GM21423 (cell line): Measurements from ENCODE around the gene TMEM184B.
"Not testable (repeated sequence)": the region's sequence is repeated elsewhere in the genome, so short reads cannot be mapped to it uniquely, and the experiment has no call there.

ENCODE experiments used
- ATAC-seq: cut with Tn5 transposase; IDR thresholded peaks from one replicate; pipeline ENCODE4 v1.9.1; 2021; ENCODE audit warnings: mild to moderate bottlenecking, moderate library complexity; ENCODE audit not compliant: unreplicated experiment

Gene TMEM184B

DNA sequence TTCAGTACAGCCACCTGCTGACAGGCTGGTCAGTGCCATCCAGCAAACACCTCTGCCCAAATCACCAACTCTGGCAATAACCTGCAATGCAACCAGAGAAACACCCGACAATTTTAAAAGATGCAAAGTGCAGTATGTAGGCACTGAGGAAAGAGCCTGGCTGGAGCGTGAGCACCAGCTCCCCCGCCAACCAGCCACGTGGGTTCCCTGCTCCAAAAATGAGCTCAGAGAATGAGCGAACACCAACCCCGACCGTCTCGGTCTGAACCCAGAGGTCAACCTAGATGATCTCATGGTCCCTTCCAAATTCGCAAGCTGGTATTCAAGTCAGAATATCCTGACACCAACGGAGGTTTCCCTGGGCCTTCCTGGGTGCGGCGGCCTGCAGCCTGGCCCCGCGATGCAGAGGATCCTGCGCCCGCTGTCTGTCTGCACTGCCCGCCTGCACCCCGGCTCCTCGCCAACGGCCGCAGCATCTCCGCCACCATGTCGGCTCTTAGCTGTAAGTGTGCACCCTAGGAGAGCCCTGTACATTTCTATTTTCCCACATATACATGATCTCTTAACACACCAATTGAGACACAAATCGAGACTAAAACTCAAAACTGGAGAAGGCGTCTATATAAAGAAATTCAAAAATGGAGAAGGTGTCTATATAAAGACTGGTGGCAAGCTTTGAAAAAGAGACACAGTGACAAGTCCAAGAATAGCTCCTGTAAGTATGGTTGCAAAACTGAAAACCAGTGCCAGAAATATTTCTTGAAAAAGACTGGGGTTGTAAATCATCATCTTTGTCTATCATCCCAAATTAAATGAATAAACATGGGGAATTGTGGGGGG is 22.8 kb downstream of the TMEM184B start:
- ATAC-seq: no peak

DNA sequence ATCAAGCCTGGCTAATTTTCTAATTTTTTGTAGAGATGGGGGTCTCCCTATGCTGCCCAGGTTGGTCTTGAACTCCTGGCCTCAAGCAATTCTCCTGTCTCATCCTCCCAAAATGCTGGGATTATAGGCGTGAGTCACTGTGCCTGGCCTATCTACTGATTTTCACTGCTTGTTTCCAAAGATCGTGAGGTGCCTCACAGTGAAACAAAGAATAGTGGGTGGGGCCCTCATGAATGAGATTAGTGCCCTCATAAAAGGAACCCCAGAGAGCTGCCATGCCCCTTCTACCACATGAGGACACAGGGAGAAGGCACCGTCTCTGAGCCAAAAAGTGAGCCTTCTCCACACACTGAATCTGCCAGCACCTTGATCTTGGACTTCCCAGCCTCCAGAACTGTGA is 23.5 kb downstream of the TMEM184B start:
- no peak for ATAC-seq

DNA sequence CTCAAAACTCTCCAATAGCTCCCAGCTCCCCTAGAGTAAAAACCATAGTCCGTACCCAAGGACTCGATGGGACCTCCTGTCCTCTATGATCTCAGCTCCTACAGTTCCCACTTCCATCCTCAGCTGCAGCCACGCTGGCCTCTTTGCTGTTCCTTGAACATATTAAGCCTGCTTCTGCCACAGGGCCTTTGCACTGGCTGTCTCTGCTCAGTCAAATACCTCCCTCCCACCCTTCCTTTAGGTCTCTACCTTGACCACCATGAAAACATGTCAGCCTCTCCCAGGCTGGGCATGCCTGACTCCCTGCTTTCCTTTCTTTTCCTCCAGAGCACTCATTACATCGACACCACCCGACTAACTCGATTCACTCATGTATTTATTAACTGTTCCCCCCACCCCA is 24.5 kb downstream of the TMEM184B start:
- ATAC-seq: no peak

DNA sequence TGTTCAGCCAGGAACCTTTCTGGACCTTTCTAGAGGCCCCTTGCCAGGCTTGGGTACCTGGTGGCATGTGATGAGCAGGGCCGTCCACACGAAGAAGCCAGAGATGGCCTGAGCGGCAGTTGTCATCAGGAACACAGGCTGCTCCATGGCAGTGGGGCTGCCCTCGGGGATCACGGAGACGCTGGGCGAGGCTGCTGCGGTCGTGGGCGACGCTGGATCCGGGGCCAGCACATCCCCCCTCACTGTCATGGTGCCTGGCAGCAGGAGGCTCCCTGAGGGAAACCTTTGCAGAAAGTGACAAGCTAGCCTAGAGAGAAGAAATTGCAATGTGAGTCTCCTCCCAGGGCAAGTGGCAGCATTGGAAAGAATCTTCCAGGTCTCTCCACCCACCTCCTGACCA is 25.1 kb downstream of the TMEM184B start:
- no peak for ATAC-seq

DNA sequence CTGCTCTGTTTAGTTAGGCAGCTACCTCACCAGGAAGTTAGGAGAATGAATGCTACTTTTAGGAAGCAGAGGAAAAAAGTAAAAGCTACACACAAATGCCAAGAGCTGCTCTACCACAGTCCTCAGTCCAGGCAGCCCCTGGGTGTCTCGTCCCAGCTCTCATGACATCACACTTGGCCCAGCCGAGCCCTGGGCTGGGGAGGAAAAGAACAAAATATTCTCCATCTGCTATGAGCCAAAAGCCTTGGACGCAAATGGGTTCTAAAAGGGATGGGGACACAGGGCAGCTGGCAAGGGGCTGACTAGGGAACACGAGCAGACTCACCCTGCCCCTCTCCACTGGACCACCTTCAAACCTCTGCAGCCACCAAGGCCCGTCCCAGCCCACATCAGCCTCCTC is 26.1 kb downstream of the TMEM184B start:
- ATAC-seq: no peak

DNA sequence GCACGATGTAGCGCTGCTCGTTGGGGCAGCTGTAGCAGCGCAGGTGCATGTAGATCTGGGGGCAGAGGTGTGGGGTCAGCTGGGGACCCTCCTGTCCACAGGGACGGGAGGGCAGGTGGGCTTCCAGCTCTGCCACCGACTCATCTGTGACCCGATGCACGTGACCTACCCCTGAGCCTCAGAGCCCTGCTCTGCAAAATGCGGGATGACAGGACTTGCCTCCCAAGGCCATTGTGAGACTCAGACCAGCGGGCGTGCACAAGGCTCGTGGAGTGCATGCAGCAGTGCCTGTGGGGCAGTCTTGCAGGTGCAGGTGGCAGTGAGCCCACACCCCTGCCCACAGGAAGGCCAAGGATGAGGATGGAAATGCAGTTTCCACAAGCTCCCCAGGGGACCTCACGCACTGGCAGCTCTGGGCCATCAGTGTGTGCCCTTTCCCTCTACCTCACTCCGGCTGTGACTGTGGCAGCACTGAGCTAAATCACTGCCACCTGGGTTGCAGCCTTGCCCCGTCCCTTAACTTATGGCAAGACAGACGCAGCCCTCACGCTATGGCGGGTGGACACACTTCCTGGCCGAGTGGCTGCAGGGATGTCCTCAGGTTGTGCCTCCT is 26.7 kb downstream of the TMEM184B start:
- ATAC-seq: no peak

DNA sequence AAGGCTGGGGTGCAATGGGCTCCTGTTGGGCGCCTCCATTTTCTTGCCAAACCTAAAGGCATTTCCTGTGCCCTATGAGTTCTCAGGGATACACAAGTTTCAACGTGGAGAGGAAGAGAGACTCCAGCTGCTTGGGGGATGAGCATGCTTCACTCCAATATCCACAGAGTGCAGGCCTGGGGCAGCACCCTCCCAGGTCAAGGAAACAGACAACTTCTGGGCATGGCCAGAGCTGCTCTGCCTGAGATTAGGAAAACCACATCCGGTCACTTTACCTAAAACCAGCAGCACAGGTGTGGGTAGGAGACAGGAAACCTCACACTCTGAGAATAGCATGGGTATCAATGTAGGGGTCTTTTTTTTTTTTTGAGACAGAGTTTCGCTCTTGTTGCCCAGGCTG is 28.7 kb downstream of the TMEM184B start:
- ATAC-seq: no peak

DNA sequence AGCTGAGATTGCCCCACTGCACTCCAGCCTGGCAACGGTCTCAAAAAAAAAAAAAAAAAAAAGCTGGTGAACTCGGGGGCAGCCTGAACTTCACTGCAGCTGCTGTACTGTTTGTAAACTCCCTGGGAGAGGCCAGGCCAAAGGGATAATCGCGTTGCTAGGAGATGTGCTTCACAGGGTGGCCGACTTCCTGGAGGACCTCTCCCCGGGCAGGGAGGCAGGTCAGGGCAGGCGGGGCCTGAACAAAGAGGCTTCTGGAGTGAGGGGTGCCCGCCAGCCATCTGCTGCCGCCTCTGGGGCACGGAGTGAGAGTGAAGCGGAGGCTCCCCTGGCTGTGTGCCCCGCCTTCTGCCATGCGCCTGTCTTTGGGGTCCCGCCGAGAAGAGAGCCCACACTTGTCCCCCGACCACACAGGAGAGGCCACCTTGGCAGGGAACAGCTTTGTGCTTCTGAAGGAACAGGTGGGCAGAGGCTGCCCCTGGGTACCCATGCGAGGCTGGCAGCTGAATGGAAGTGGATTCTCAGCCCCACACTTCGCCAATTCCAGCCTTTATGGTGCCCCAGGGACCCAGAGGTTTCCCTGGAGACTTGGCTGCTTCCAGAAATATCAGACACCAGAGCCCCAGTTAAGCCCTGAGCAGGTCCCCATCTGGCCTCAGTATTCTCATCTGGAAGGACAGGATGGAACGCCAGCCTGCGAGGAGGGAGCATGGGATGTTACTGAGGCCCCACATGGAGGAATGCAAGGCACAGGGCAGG is 29.6 kb downstream of the TMEM184B start:
- ATAC-seq: no peak

DNA sequence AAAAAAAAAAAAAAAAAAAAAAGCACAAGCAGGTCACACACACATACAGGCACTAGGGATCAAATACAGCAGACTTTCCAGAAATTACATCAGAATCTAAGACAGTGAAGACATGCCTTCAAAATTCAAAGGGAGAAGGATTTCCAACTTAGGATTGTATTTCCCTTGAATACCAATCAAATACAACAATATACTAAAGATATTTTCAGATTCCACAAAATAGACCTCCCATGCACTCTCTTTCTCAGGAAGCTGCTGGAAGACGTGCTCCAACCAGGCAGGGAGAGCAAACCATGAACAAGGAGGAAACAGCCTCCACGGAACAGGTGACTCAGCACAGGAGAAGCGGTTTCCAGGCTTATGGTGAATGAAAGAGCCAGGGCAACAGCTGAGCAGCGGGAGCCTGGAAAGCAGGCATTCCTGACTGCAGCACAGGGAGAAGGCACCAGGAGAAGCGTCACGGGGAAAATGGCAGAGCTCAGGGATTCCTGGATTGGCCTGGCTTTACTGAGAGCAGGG is 32.0 kb downstream of the TMEM184B start:
- ATAC-seq: no peak

DNA sequence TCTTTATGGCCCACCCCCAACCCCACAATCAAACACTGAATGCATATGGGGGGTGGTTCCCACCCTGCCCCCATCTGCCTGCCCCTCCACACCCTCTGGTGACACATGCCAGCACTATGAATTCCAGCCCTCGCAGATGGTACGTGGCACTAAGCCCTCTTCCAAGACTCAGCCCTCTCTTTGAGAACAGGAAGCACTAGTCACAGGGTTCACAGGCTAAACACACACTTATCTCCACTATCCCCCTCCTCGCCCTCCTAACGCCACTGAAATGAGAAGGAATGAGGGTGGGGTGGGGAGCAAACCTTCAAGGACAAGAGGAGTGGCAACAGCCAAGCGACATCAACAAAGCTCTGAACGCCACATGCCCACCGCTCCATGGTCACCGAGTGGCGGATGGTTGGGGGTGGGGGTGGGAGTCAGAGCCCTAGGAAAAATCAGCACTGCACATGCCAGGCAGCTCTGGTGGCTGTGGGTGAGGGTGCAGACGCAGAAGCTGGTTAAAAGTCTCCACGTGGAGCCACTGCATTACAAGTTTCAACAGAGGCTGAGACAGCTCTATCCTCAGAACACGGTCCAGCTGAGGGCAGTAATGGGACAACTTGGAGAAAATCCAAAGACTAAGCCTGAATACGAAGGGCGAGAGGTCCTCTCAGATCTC is 33.6 kb downstream of the TMEM184B start:
- ATAC-seq: no peak

DNA sequence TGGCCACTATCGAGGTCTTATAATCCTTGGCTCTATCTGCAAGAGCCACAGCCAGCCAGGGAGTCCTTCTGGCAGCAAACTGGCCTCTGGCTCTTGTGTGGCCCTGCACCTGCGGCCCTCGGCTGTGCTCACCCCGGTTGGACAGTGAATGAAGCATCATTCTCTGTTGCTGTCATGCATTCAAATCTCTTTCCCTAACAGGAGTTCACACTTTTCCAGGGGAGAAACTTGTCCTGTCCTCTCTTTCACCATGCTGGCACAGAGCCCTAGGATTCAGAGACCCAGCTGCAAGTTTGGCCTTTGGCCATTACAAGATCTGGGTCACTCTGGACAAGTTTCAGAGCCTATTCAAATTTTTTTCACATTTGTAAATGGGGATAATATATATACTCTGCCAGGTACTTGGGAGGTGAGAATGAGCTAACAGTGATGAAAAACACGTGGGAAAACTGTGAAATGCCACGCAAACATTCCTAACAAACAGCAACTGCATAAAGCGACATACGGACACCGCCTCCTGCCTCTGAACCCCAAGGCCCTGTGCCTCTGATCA is 34.2 kb downstream of the TMEM184B start:
- ATAC-seq: no peak

DNA sequence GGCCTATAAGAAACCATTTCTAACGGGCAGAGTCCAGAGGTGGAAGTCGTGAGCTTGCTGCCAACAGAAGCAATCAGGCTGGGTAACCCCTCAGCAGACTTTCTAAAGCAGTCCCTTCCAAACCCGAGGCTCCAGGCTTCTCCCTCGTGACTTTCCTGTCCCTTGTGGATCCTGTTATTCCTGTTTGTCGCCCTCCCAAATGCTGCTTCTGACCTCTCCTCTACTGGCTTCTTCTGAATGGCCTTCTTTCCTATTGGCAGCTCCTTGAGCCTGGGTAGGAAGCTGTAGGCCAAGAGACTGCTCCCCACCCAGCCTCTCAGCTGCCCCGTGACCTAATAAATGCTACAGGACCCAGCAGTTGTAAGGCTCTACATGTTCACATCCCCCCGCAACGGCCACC is 36.0 kb downstream of the TMEM184B start:
- ATAC-seq: no peak

DNA sequence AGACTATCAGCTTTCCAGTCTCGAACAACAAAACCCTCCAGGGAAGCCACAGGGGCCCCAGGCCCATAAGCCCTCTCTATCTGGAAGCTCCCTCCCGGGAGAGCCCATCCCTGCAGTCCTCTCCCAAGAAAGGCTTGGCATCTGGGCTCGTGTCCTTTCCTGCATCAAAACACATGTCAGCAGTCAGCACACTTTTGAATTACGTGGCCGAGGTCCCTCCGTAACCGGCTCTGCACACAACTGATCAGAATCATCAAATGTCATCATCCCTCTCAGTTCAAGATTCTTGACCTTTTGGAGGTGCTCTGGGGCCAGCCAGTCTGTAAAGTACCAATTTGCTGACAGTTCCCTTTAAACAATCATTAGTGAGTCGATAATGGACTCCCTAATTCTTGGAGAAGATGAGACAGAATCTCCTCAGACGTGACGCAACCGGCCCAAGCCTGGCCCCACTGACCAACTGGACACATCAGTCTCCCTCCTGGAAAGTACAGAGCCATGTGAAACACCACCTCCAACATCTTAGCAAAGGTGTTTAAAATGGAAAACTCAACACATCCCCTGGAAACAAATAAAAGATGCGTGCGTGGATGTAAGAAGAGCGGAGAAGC is 37.5 kb downstream of the TMEM184B start:
- no peak for ATAC-seq

DNA sequence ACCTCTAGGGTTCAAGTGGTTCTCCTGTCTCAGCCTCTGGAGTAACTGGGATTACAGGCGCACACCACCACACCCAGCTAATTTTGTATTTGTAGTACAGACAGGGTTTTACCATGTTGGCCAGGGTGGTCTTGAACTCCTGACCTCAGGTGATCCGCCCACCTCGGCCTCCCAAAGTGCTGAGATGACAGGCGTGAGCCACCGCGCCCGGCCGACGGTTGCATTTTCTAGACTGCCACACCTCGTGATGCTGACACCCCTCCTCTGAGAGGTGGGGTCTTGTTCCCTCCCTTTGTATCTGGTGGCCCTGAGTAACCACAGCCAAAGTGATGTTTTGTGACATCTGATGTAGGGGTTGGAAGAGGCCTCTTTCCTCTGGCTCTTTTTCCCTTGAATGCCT is 39.0 kb downstream of the TMEM184B start:
- ATAC-seq: not testable (repeated sequence)

DNA sequence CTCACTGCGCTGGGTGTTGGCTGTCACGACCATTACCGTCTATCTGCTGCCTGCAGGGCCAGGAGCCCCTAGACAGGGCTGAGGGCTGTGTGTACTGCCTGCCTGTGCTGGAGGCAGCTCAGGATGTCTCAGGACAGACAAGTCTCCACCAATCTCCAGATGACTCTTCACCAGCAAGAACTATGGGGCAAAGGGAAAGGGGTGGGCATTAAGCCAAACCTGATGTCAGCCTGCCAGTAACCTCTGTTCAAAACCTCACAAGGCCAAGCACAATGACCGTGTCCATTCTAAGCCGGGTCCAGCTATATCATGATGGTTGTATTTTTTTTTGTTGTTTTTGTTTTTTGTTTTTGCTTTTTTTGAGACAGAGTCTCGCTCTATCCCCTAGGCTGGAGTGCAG is 39.4 kb downstream of the TMEM184B start:
- ATAC-seq: no peak

DNA sequence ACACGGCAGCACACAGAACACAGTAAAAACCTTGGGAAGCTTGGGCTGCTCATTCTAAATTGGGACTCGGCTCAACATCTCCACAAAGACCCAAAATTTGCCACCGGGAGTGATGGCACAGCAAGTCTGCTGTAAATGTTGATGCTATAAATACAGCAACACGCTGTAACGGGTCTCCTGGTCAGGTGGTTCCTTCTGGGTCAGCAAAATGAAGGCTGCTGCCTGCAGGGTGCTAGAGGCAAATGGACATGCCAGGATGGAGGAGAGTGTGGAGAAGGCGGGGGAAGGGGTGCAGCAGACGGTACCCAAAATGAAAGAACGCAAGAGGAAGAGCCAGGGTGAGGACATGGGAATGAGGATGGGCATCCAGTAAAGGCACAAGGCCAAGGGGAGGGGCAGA is 40.6 kb downstream of the TMEM184B start:
- no peak for ATAC-seq

DNA sequence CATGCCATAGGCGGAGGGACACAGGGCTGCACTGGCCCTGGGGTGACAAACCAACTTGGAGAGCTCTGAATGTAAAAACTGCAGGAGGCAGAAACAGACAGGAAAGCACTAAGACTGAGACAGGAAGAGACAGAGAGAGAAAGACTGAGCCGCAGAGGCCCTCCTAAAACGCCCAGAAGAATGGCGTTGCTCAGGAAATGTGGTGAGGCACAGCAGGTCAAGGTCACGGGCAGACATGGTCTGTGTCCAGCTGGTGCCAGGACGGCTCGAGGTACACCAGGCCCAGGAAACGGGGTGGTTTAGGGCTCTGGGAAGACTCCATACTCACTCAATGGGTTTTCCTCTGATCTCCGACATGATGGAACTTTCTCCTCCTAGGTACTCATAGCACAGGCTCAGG is 41.9 kb downstream of the TMEM184B start:
- ATAC-seq: no peak

DNA sequence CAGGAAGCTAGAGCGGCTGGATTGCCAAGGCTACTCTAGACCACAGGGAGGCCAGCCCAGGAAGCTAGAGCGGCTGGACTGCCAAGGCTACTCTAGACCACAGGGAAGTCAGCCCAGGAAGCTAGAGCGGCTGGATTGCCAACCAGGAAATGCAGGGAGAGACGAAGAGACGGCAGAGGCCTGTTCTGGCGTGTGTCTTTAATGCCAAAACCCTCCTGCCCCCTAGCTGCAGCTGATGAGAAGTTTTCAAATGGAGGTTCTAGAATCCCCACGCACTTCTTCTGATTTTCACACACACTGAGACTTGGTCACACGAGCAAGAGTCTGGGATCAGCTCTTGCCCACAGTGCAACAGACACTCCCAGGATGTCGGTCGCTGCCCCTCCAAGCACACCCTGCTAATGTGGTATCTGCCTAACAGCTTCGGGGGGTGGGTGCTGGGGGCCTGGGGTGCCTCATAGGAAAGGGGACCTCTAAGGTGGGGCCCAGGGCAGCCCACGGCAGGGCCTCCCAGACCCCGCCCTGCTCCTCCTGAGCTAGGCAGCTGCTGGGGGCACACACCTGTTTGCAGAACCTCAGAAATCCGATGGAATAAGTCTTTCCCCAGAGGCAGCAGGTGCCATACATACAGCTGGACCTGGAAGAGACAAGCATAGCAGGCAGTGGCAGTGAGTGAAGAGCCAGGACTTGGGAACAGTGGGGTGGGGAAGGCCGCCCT is 42.5 kb downstream of the TMEM184B start:
- ATAC-seq: no peak

DNA sequence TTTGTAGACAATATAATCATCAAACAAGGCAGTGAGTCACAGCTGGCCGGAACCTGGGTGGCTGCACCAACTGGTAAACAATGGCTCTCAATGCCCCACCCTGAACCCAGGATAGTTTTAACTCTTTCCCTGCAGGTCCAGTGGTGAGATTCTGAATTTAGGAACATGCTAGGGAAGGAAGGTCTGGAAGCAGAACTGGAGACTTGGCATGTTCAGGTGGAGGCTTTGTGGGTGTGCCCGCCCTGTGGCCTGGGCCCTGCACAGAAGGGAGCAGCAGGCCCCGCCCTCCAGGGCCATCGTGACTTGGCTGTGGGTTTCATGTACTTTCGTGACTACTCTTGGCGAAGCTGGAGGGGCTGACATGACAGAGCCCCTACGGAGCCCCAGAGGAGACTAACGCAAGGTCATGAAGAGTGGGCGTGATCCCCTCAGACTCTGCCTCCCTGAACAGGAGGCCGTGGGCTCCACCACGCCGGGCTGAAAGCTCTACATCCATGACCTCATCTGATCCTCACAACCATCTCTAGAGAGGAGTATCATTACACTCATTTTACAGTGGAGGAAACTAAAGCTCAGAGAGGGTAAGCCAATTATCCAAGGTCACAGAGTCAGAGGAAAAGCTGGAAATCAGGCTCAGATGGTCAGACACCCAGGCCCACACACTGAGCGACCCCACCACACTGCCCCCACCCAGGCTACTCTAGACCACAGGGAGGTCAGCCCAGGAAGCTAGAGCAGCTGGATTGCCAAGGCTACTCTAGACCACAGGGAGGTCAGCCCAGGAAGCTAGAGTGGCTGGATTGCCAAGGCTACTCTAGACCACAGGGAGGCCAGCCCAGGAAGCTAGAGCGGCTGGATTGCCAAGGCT is 43.7 kb downstream of the TMEM184B start:
- no peak for ATAC-seq
